ENCODE measurements around the gene FAM168A.

FAM168A gene

GRCh38 chr11:73365352-73366264 is 232.3 kb downstream of the FAM168A start:
- H3K27ac ChIP-seq (ENCODE audit: low read depth, low read length), result no peak overlapping the region

GRCh38 chr11:73363147-73363546 is 234.8 kb downstream of the FAM168A start:
- no peak overlapping the region for H3K27ac ChIP-seq (ENCODE audit: low read depth, low read length)
- no peak overlapping the region for H3K9ac ChIP-seq (ENCODE audit: low read length)
- H3K36me3 ChIP-seq (ENCODE audit: control insufficient read depth, insufficient read depth, low read length), result peaks cover 27% of the 10 kb centered on the region
- no peaks in the 10 kb centered on the region for H3K4me1 ChIP-seq (ENCODE audit: control insufficient read depth, insufficient read depth, low read length)
- no peaks in the 10 kb centered on the region for H3K27me3 ChIP-seq (ENCODE audit: control insufficient read depth, insufficient read depth, low read length)
- H3K4me3 ChIP-seq (ENCODE audit: low read length), result no peak overlapping the region

More at GRCh38 chr11:73365352-73366264, 232.3 kb downstream of the FAM168A start:
- Histone ChIP-seq H3K4me1 (ENCODE audit: control insufficient read depth, insufficient read depth, low read length) (no peaks in the 10 kb centered on the region), H3K9ac (ENCODE audit: low read length) (no peak overlapping the region), H3K4me3 (ENCODE audit: low read length) (no peak overlapping the region), H3K27me3 (ENCODE audit: control insufficient read depth, insufficient read depth, low read length) (no peaks in the 10 kb centered on the region), H3K36me3 (ENCODE audit: control insufficient read depth, insufficient read depth, low read length) (peaks cover 24% of the 10 kb centered on the region)

DNA sequence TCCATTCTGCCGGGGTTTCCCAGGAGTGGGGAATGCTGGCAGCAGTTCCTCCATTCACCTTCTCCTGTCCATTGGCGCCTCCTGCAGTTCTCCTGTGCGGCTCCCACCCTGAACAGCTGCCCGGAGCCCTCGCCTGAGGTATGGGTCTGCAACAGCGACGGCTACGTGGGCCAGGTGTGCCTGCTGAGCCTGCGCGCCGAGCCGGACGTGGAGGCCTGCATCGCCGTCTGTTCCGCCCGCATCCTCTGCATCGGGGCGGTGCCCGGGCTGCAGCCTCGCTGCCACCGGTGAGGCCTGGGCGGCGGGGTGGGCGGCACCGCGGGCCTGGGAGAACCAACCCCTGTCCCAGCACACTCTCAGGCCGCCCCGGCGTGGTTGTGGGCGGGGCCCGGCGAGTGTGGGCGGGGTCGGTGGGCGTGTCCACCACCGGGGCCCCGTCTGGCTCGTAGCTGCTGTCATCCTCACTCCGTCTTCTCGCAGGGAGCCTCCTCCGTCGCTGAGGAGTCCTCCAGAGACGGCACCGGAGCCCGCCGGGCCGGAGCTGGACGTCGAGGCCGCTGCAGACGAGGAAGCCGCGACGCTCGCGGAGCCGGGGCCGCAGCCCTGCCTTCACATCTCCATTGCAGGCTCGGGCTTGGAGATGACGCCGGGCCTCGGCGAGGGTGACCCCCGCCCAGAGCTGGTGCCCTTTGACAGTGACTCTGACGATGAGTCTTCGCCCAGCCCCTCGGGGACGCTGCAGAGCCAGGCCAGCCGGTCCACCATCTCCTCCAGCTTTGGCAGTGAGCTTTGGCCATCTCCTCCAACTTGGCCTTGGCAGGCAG is 235.7 kb downstream of the FAM168A start:
- H3K36me3 ChIP-seq (ENCODE audit: control insufficient read depth, insufficient read depth, low read length), result peaks cover 28% of the 10 kb centered on the region
- no peak overlapping the region for H3K9ac ChIP-seq (ENCODE audit: low read length)
- H3K4me1 ChIP-seq (ENCODE audit: control insufficient read depth, insufficient read depth, low read length), result no peaks in the 10 kb centered on the region
- no peaks in the 10 kb centered on the region for H3K27me3 ChIP-seq (ENCODE audit: control insufficient read depth, insufficient read depth, low read length)
- no peak overlapping the region for H3K4me3 ChIP-seq (ENCODE audit: low read length)
- H3K27ac ChIP-seq (ENCODE audit: low read depth, low read length), result no peak overlapping the region

GRCh38 chr11:73360743-73361369 is 237.1 kb downstream of the FAM168A start:
- Histone ChIP-seq H3K9ac (ENCODE audit: low read length) (no peak overlapping the region), H3K36me3 (ENCODE audit: control insufficient read depth, insufficient read depth, low read length) (peaks cover 29% of the 10 kb centered on the region), H3K27me3 (ENCODE audit: control insufficient read depth, insufficient read depth, low read length) (no peaks in the 10 kb centered on the region)

DNA sequence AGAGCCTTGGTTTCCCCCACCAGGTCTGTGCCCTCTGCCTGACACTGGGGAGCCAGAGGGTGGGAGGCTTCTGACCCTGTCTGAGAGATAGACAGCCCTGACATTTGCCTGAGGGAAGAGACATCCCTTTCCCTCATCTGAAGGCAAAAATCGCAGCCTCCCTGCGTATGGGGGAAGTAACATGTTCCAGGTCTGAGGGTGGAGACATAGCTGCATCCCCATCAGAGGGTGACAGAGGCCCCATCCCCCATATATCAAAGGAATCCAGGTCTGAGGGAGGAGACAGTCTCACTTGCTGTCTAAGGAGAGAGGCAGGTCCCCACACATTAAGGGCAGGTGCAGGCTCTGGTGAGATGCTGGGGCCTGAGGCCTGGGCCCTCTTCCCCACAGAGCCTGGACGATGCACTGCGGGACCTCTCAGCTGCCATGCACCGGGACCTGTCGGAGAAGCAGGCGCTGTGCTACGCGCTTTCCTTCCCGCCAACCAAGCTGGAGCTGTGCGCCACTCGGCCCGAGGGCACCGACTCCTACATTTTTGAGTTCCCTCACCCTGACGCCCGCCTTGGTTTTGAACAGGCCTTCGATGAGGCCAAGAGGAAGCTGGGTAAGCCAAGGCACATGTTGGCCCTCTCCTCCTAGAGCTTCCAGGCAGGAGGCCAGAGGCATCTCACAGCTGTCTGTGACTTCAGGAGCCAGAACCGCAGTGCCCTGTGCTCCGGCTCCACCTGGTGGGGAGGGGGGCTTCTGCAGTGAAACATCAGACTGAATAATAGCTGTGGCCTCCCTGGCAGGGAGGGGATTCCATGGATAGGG is 237.8 kb downstream of the FAM168A start:
- no peak overlapping the region for H3K9ac ChIP-seq (ENCODE audit: low read length)
- no peaks in the 10 kb centered on the region for H3K27me3 ChIP-seq (ENCODE audit: control insufficient read depth, insufficient read depth, low read length)
- no peak overlapping the region for H3K4me3 ChIP-seq (ENCODE audit: low read length)
- H3K27ac ChIP-seq (ENCODE audit: low read depth, low read length), result no peak overlapping the region
- peaks cover 22% of the 10 kb centered on the region for H3K36me3 ChIP-seq (ENCODE audit: control insufficient read depth, insufficient read depth, low read length)
- no peaks in the 10 kb centered on the region for H3K4me1 ChIP-seq (ENCODE audit: control insufficient read depth, insufficient read depth, low read length)

More at GRCh38 chr11:73360743-73361369, 237.1 kb downstream of the FAM168A start:
- no peak overlapping the region for H3K4me3 ChIP-seq (ENCODE audit: low read length)
- H3K27ac ChIP-seq (ENCODE audit: low read depth, low read length), result no peak overlapping the region
- H3K4me1 ChIP-seq (ENCODE audit: control insufficient read depth, insufficient read depth, low read length), result no peaks in the 10 kb centered on the region

DNA sequence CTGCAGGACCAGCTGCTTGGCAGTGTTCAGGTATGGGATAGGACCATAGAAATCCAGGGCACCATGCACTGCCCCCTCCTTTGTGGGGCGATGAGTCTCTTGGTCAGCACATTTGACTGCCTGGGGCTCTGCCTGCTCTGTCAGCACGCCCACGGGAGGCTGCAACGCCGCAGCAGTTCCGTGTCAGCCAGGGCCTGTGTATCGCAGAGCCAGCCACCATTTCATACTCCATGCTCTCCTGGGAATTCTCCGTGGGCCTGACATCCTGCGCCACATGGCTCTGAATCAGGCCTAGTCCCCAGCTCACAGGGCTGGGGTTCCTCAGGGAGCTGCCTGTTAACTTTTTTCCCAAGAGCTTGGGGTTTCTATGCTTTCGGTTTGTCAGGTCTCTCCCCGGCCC is 238.6 kb downstream of the FAM168A start:
- H3K36me3 ChIP-seq (ENCODE audit: control insufficient read depth, insufficient read depth, low read length), result peaks cover 22% of the 10 kb centered on the region
- H3K9ac ChIP-seq (ENCODE audit: low read length), result no peak overlapping the region
- H3K27ac ChIP-seq (ENCODE audit: low read depth, low read length), result no peak overlapping the region
- no peak overlapping the region for H3K4me3 ChIP-seq (ENCODE audit: low read length)
- no peaks in the 10 kb centered on the region for H3K27me3 ChIP-seq (ENCODE audit: control insufficient read depth, insufficient read depth, low read length)
- no peaks in the 10 kb centered on the region for H3K4me1 ChIP-seq (ENCODE audit: control insufficient read depth, insufficient read depth, low read length)

DNA sequence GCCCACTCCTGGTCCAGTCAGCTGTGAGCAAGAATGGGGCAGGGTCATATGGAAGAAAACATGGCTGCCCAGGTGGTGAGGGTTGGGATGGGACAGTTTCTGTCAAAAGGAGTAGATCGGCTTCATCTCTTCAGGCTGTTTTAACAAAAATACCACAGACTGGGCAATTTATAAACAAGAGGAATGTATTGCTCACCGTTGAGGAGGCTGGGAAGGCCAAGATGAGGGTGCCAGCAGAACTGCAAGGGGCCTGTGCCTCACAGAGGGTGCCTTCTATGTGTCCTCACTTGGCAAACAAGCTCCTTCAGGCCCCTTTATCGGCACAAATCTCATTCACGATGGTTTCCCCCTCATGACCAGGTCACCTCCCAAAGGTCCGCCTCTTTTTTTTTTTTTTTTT is 239.8 kb downstream of the FAM168A start:
- Histone ChIP-seq H3K9ac (ENCODE audit: low read length) (no peak overlapping the region), H3K4me3 (ENCODE audit: low read length) (no peak overlapping the region), H3K27ac (ENCODE audit: low read depth, low read length) (no peak overlapping the region), H3K36me3 (ENCODE audit: control insufficient read depth, insufficient read depth, low read length) (peaks cover 17% of the 10 kb centered on the region), H3K4me1 (ENCODE audit: control insufficient read depth, insufficient read depth, low read length) (no peaks in the 10 kb centered on the region), H3K27me3 (ENCODE audit: control insufficient read depth, insufficient read depth, low read length) (no peaks in the 10 kb centered on the region)

GRCh38 chr11:73356979-73357860 is 240.7 kb downstream of the FAM168A start:
- Histone ChIP-seq H3K36me3 (ENCODE audit: control insufficient read depth, insufficient read depth, low read length) (peaks cover 13% of the 10 kb centered on the region), H3K4me1 (ENCODE audit: control insufficient read depth, insufficient read depth, low read length) (no peaks in the 10 kb centered on the region), H3K27me3 (ENCODE audit: control insufficient read depth, insufficient read depth, low read length) (no peaks in the 10 kb centered on the region), H3K9ac (ENCODE audit: low read length) (no peak overlapping the region), H3K4me3 (ENCODE audit: low read length) (no peak overlapping the region), H3K27ac (ENCODE audit: low read depth, low read length) (no peak overlapping the region)

DNA sequence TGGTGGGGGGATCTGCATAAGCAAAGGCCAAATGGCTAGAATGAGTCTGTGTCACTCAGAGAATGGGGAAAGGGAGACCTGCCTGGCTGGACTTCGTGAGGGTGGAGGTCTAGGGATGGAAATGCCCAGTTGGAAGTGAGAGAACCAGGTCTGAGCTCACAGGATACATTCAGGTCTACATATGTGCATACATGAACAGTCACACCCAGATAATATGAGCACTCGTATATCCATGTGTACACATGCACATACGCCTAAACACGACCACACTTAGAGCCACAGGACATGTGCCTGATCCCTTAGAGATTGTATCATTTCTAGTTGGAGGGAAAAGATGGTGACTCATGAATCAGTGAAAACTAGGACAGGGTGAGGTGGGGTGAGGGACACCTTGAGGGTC is 242.8 kb downstream of the FAM168A start:
- Histone ChIP-seq H3K9ac (ENCODE audit: low read length) (no peak overlapping the region), H3K36me3 (ENCODE audit: control insufficient read depth, insufficient read depth, low read length) (peaks cover 10% of the 10 kb centered on the region), H3K27ac (ENCODE audit: low read depth, low read length) (no peak overlapping the region), H3K27me3 (ENCODE audit: control insufficient read depth, insufficient read depth, low read length) (no peaks in the 10 kb centered on the region), H3K4me1 (ENCODE audit: control insufficient read depth, insufficient read depth, low read length) (no peaks in the 10 kb centered on the region), H3K4me3 (ENCODE audit: low read length) (no peak overlapping the region)

GRCh38 chr11:73353422-73353821 is 244.5 kb downstream of the FAM168A start:
- Histone ChIP-seq H3K27ac (ENCODE audit: low read depth, low read length) (no peak overlapping the region), H3K36me3 (ENCODE audit: control insufficient read depth, insufficient read depth, low read length) (peaks cover 8% of the 10 kb centered on the region)

More at GRCh38 chr11:73353422-73353821, 244.5 kb downstream of the FAM168A start:
- Histone ChIP-seq H3K27me3 (ENCODE audit: control insufficient read depth, insufficient read depth, low read length) (no peaks in the 10 kb centered on the region), H3K9ac (ENCODE audit: low read length) (no peak overlapping the region), H3K4me3 (ENCODE audit: low read length) (no peak overlapping the region), H3K4me1 (ENCODE audit: control insufficient read depth, insufficient read depth, low read length) (no peaks in the 10 kb centered on the region)
